ENCODE data around the gene ARMS2. TPM values are rescaled to one million over a fixed set of nuclear protein-coding genes. Genes with fewer than 3 reads are reported as not detected.

Gene ARMS2
- total and polyA plus RNA-seq, 2 experiments from 2014 or later: not detected

DNA sequence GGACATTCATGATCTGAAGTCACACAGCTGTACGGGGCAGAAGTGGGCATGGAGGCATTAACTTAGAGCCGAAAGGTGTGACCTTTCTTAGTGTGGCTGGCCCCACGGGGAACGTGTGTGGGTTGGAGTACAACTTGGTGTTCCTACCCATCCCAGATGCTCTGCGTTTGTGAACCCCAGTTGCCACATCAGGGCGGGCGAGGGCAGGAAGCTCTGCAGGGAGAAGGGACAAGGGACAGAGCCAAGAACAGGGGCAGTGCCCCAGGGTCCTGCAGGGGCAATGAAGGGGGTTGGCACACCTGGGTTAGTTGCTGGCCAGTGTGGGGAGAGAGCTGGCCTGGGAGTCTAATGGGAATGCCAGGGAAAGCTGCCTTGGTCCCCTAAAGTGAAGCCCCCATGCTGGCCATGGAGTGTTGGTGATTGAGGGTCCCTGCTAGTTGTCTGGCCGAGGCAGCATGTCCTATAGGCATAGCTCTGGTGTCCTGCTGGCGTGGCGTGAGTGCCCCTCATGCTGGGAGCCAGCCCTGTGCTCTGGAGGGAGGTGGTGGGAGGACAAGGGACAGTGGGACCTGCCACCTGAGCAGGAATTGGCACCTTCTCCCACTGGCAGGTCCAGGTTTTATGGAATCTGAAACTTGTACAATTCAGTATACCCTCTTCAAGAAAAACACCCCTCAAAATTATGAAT lies 25.8 kb downstream of the ARMS2 start:
- ATAC-seq: no peak
- no peak overlapping the region for H3K4me3 Mint-ChIP-seq
- Histone ChIP-seq H3K27ac (ENCODE audit: low read depth) (no peak overlapping the region), H2AFZ (no peak overlapping the region), H3K4me3 (no peak overlapping the region), H3K9me2 (ENCODE audit: insufficient read depth) (no peaks in the 10 kb centered on the region), H3K27me3 (ENCODE audit: insufficient read depth) (no peaks in the 10 kb centered on the region), H4K20me1 (replicated peaks; ENCODE audit: insufficient read depth) (no peaks in the 10 kb centered on the region), H3F3A (replicated peaks; ENCODE audit: low read depth) (0 out of 2 replicates have a peak, but pooled peaks cover 4% of the 10 kb centered on the region), H3K36me3 (ENCODE audit: insufficient read depth) (no peaks in the 10 kb centered on the region), H3K79me2 (replicated peaks; ENCODE audit: insufficient read depth) (no peaks in the 10 kb centered on the region), H3K4me1 (ENCODE audit: insufficient read depth) (peaks cover 33% of the 10 kb centered on the region), H3K4me2 (no peak overlapping the region)
- TF ChIP-seq CREB1 (CRISPR knock-in tag; IDR thresholded peaks at IDR 0.05; ENCODE audit: low read depth): no peak
- TF ChIP-seq, protein P1, sequence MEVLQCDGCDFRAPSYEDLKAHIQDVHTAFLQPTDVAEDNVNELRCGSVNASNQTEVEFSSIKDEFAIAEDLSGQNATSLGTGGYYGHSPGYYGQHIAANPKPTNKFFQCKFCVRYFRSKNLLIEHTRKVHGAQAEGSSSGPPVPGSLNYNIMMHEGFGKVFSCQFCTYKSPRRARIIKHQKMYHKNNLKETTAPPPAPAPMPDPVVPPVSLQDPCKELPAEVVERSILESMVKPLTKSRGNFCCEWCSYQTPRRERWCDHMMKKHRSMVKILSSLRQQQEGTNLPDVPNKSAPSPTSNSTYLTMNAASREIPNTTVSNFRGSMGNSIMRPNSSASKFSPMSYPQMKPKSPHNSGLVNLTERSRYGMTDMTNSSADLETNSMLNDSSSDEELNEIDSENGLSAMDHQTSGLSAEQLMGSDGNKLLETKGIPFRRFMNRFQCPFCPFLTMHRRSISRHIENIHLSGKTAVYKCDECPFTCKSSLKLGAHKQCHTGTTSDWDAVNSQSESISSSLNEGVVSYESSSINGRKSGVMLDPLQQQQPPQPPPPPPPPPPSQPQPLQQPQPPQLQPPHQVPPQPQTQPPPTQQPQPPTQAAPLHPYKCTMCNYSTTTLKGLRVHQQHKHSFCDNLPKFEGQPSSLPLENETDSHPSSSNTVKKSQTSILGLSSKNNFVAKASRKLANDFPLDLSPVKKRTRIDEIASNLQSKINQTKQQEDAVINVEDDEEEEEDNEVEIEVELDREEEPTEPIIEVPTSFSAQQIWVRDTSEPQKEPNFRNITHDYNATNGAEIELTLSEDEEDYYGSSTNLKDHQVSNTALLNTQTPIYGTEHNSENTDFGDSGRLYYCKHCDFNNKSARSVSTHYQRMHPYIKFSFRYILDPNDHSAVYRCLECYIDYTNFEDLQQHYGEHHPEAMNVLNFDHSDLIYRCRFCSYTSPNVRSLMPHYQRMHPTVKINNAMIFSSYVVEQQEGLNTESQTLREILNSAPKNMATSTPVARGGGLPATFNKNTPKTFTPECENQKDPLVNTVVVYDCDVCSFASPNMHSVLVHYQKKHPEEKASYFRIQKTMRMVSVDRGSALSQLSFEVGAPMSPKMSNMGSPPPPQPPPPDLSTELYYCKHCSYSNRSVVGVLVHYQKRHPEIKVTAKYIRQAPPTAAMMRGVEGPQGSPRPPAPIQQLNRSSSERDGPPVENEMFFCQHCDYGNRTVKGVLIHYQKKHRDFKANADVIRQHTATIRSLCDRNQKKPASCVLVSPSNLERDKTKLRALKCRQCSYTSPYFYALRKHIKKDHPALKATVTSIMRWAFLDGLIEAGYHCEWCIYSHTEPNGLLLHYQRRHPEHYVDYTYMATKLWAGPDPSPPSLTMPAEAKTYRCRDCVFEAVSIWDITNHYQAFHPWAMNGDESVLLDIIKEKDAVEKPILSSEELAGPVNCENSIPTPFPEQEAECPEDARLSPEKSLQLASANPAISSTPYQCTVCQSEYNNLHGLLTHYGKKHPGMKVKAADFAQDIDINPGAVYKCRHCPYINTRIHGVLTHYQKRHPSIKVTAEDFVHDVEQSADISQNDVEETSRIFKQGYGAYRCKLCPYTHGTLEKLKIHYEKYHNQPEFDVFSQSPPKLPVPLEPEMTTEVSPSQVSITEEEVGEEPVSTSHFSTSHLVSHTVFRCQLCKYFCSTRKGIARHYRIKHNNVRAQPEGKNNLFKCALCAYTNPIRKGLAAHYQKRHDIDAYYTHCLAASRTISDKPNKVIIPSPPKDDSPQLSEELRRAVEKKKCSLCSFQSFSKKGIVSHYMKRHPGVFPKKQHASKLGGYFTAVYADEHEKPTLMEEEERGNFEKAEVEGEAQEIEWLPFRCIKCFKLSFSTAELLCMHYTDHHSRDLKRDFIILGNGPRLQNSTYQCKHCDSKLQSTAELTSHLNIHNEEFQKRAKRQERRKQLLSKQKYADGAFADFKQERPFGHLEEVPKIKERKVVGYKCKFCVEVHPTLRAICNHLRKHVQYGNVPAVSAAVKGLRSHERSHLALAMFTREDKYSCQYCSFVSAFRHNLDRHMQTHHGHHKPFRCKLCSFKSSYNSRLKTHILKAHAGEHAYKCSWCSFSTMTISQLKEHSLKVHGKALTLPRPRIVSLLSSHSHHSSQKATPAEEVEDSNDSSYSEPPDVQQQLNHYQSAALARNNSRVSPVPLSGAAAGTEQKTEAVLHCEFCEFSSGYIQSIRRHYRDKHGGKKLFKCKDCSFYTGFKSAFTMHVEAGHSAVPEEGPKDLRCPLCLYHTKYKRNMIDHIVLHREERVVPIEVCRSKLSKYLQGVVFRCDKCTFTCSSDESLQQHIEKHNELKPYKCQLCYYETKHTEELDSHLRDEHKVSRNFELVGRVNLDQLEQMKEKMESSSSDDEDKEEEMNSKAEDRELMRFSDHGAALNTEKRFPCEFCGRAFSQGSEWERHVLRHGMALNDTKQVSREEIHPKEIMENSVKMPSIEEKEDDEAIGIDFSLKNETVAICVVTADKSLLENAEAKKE (CRISPR knock-in tag; IDR thresholded peaks at IDR 0.05): no peak
- no peak for TF ChIP-seq NANOG (IDR thresholded peaks at IDR 0.05; ENCODE audit: borderline replicate concordance)
- no peak for TF ChIP-seq EZH2 (IDR thresholded peaks at IDR 0.05; ENCODE audit: low read depth, unreplicated experiment)
- no peak for TF ChIP-seq ZNF331 (CRISPR knock-in tag; IDR thresholded peaks at IDR 0.05; ENCODE audit: low read depth)
- TF ChIP-seq, protein P2, sequence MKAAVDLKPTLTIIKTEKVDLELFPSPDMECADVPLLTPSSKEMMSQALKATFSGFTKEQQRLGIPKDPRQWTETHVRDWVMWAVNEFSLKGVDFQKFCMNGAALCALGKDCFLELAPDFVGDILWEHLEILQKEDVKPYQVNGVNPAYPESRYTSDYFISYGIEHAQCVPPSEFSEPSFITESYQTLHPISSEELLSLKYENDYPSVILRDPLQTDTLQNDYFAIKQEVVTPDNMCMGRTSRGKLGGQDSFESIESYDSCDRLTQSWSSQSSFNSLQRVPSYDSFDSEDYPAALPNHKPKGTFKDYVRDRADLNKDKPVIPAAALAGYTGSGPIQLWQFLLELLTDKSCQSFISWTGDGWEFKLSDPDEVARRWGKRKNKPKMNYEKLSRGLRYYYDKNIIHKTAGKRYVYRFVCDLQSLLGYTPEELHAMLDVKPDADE (IDR thresholded peaks at IDR 0.05): no peak
- TF ChIP-seq, protein P3, sequence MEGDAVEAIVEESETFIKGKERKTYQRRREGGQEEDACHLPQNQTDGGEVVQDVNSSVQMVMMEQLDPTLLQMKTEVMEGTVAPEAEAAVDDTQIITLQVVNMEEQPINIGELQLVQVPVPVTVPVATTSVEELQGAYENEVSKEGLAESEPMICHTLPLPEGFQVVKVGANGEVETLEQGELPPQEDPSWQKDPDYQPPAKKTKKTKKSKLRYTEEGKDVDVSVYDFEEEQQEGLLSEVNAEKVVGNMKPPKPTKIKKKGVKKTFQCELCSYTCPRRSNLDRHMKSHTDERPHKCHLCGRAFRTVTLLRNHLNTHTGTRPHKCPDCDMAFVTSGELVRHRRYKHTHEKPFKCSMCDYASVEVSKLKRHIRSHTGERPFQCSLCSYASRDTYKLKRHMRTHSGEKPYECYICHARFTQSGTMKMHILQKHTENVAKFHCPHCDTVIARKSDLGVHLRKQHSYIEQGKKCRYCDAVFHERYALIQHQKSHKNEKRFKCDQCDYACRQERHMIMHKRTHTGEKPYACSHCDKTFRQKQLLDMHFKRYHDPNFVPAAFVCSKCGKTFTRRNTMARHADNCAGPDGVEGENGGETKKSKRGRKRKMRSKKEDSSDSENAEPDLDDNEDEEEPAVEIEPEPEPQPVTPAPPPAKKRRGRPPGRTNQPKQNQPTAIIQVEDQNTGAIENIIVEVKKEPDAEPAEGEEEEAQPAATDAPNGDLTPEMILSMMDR (conservative IDR thresholded peaks at IDR 0.05; ENCODE audit: low read depth in 2 of 2): no peak
- no peak for TF ChIP-seq EZH2phosphoT487 (IDR thresholded peaks at IDR 0.05; ENCODE audit: unreplicated experiment)
- no peak for TF ChIP-seq POLR2AphosphoS5 (IDR thresholded peaks at IDR 0.05; ENCODE audit: low read depth)
- TF ChIP-seq JUNB (IDR thresholded peaks at IDR 0.05; ENCODE audit: unreplicated experiment): no peak
- TF ChIP-seq STAT1 (IDR thresholded peaks at IDR 0.05; ENCODE audit: unreplicated experiment): no peak
- TF ChIP-seq, protein P4, sequence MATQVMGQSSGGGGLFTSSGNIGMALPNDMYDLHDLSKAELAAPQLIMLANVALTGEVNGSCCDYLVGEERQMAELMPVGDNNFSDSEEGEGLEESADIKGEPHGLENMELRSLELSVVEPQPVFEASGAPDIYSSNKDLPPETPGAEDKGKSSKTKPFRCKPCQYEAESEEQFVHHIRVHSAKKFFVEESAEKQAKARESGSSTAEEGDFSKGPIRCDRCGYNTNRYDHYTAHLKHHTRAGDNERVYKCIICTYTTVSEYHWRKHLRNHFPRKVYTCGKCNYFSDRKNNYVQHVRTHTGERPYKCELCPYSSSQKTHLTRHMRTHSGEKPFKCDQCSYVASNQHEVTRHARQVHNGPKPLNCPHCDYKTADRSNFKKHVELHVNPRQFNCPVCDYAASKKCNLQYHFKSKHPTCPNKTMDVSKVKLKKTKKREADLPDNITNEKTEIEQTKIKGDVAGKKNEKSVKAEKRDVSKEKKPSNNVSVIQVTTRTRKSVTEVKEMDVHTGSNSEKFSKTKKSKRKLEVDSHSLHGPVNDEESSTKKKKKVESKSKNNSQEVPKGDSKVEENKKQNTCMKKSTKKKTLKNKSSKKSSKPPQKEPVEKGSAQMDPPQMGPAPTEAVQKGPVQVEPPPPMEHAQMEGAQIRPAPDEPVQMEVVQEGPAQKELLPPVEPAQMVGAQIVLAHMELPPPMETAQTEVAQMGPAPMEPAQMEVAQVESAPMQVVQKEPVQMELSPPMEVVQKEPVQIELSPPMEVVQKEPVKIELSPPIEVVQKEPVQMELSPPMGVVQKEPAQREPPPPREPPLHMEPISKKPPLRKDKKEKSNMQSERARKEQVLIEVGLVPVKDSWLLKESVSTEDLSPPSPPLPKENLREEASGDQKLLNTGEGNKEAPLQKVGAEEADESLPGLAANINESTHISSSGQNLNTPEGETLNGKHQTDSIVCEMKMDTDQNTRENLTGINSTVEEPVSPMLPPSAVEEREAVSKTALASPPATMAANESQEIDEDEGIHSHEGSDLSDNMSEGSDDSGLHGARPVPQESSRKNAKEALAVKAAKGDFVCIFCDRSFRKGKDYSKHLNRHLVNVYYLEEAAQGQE (IDR thresholded peaks at IDR 0.05; ENCODE audit: unreplicated experiment): no peak
- no peak for TF ChIP-seq ZNF114 (CRISPR knock-in tag; IDR thresholded peaks at IDR 0.05)
- no peak for DNase-seq (ENCODE audit: low spot score)
- H3K9me3 Mint-ChIP-seq: peaks cover 10% of the 10 kb centered on the region
- H3K27me3 Mint-ChIP-seq (ENCODE audit: insufficient read depth, low read depth, poor library complexity): peaks cover 6% of the 10 kb centered on the region
- H3K4me1 Mint-ChIP-seq: peaks cover 39% of the 10 kb centered on the region
- peaks cover 6% of the 10 kb centered on the region; the same call in 2 of the 3 replicates for H3K36me3 Mint-ChIP-seq (ENCODE audit: low read depth)
- no peak overlapping the region for H3K27ac Mint-ChIP-seq

Measured in GM23338 (cell line).